GM18867 (cell line): Measurements from ENCODE around the gene KIRREL1.

Experiments used
- ATAC-seq: cut with Tn5 transposase; IDR thresholded peaks from one replicate; pipeline ENCODE4 v1.9.1; 2021; ENCODE audit warnings: mild to moderate bottlenecking, moderate library complexity; ENCODE audit not compliant: unreplicated experiment

KIRREL1 gene

DNA sequence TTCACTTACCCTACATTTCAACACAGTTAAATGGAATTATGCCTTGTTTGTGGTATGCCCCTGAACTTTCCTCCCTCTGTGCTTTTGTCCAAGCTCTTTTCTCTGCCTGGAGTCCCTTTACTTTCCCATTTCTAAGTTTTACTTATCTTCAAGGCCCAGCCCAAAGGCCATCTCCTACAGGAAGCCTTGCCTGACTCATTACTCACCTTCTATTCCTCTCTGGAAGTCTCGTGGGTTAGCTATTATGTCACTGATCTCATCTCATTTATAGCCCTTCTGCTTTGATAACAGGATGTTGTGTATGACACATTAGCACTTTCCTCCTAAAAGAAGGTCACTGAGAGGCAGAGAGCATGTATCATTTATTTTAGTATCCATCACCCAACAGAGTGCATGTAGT lies 108.5 kb downstream of the KIRREL1 start:
- ATAC-seq: no peak

GRCh38 chr1:158102881-158103674 lies 109.6 kb downstream of the KIRREL1 start:
- ATAC-seq: no peak

DNA sequence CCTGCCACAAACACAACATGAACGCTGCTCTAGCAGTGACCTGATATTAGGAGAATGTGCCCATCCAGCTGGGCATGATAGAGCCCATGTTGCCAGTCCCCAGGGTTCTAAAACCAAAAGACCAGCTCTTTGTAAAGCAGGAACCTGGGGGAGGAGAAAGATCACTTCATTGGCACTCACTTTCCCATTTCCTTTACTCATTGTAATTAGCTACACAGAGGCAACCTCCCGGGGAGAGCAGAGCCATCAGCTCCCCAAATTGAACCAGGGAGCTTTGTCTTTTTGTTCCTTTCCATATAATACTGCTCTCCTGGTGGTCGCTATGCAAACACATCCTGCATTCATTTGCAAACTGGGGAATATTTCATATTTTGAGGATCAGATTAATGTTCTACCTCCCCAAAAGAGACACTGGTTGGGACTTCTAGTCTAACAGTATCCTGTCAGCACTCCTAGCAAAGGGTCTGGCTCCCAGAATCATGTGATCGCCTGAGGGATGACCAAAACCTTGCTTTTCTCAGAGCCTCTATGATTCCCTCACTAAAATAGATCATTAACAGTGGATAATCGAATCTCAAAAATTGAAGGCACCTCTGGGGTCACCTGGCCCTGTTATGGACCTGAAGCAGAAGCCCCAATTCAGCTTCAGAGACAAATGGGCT lies 110.5 kb downstream of the KIRREL1 start:
- ATAC-seq: no peak

DNA sequence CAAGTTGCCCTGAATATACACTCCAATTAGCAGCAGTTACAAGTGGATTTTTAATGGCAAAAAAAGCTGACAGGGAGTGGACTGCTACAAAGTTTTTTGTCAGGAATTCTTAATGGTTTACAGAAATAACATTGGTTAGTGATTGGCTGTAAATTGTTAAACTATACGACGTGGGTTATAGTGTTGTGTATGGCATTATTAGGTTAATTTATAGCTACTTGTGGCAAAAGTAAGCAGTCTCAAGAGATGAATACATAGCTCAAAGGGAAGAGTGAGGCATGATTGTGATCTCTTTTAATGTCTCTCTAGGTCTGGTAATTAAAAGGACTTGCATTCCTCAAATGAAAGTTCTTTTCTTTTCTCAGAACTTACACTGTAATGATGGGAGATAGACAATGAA lies 111.4 kb downstream of the KIRREL1 start:
- no peak for ATAC-seq

GRCh38 chr1:158105352-158106095 lies 112.1 kb downstream of the KIRREL1 start:
- no peak for ATAC-seq

GRCh38 chr1:158107916-158108315 lies 114.5 kb downstream of the KIRREL1 start:
- no peak for ATAC-seq

GRCh38 chr1:158112994-158113758 lies 119.7 kb downstream of the KIRREL1 start:
- ATAC-seq: no peak

DNA sequence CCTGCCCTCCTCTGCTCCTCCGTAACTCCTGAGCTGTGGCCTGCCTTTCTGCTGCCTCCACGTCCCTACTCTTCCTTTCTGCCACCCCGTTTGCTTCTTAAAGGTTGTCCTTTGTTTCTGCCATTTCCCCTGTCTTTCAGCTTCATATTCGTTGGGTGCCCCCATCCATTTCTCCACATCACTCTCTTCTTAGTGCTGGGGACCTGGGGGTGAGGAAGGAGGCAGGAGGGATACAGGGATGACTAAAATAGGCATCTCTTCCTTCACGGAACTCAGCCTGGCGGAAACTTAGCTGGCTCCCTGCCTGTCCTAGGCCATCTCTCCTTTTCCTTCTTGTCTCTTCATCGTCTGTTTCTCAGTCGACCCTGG lies 120.3 kb downstream of the KIRREL1 start:
- no peak for ATAC-seq

DNA sequence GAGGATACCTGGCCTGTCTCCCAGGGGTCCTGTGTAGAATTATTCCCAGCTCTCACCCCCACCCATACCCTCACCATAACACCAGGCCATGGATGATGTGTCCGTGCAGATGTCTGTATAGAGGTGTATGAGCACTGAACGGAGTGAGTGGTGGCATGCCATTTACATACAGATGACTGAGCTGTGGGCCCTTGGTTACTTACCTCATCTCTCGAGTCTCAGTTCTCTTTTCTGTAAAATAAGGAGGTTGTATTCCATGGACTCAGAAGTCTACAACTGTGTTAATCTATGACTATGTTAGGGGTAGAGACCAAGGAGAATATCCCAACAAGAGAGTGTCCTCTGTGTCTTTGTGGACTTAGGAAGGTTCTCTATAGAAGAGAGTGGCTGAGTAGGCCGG lies 121.7 kb downstream of the KIRREL1 start:
- ATAC-seq: peak; percentile 78

DNA sequence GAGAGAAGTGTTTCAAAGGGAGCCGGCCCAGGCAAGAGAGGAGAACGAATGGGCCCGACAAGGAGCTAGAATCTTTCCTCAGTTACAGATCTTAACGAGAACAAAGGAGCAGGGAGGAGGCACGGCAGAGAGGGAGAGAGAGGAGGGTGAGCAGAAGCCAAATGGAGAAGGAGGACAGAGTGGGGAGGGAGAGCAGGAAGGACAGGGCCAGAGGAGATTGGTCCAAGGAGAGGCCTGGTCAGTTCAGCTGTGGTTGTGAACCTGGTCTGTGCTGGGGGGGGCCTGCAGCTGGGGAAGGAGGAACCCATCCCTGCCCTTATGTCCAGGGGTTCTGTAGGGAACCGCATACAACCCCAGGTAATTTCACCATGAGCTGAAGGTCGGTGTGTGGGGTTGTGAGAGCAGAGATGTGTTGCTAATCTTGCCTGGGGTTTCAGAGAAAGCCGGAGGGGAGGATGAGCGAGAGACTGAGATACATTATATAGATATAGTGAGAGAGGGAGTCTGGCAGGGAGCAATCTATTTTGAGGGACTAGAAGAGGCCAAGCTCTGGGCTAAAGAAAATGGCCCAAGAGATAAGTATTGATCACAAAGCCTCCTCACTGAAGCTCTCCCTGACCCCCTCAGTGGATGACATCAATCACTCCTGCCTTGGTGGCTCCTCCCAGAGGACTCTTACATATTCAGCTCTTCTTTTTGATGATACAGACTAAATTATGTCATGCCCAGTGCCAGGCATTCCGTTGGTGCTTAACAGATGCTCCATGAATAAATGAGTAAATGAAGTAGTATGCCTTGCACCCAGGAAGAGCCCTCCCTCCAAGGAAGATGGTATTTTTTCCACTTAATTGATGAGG lies 123.1 kb downstream of the KIRREL1 start:
- ATAC-seq: no peak

GRCh38 chr1:158117854-158118704 lies 124.6 kb downstream of the KIRREL1 start:
- no peak for ATAC-seq

- ATAC-seq: no peak
Measured at GRCh38 chr1:158118713-158119402, 125.4 kb downstream of the KIRREL1 start.

- ATAC-seq: no peak
Measured at GRCh38 chr1:158119976-158120653, 126.7 kb downstream of the KIRREL1 start.

DNA sequence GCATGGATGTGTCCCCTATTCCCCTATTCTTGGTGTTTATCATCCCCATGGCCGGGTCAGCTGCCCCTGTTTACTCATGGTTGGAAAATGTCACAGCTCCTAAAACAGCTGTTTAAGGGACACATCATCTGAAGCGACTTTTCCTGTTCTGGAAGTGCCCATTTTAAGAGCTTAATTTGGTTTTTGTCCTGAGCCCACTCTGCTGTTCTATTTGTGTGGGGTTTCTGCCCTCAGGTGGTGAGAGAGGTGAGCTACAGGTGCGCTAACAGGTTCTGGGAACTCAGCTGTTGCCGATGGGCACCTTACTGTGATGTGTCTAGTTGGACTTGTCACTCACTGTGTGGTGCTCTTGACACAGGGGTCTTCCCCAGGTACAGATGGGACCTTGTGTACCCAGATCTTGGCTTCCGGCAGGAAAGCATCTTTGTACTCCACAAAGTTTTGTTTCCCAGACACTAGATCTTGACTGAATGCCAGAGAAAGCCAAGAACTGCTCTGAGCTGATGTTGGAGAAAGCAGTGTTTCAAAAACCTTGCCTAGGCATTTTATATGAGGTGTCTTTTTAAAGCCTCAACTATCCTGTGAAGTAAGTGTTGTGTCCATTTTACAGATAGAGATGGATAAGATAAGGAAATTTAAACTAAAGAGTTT lies 128.3 kb downstream of the KIRREL1 start:
- ATAC-seq: no peak

- ATAC-seq: no peak
Measured at GRCh38 chr1:158122833-158123388, 129.5 kb downstream of the KIRREL1 start.

GRCh38 chr1:158124034-158124433 lies 130.6 kb downstream of the KIRREL1 start:
- ATAC-seq: no peak

DNA sequence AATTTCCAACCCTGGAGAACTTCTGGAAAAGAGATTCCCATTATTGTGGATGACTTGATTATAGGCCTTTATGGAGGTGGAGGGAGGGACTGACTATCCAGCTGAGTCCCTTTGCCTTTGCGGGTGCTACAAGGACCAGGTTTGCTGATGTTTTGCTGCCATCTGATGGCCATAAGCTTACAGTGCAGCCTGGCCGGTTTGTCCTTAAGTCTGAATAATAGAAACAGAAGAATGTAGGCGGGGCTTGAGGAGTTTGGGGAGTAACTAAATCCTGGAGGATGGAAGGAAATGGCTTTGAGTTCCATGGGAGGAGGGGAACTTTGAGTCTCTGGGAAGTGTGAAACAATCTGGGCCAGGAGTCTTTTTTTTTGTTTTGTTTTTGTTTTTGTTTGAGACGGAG lies 131.6 kb downstream of the KIRREL1 start:
- ATAC-seq: peak; percentile 66
